SW480 (cell line): ENCODE results near the gene XXYLT1.

ENCODE experiments used
- DNase-seq: peaks from one replicate; pipeline ENCODE4 v3.0.0-alpha.2; 2016; ENCODE audit warnings: low spot score

The XXYLT1 gene

GRCh38 chr3:195077611-195078540 lies 193.1 kb downstream of the XXYLT1 start:
- DNase-seq: no peak

- no peak for DNase-seq
Observed at GRCh38 chr3:195076981-195077610, 193.9 kb downstream of the XXYLT1 start.

GRCh38 chr3:195075941-195076875 lies 194.8 kb downstream of the XXYLT1 start:
- no peak for DNase-seq

GRCh38 chr3:195075199-195075940 lies 195.6 kb downstream of the XXYLT1 start:
- no peak for DNase-seq

GRCh38 chr3:195073866-195074860 lies 196.8 kb downstream of the XXYLT1 start:
- no peak for DNase-seq

GRCh38 chr3:195072916-195073564 lies 197.9 kb downstream of the XXYLT1 start:
- DNase-seq: no peak

GRCh38 chr3:195071916-195072820 lies 198.8 kb downstream of the XXYLT1 start:
- no peak for DNase-seq

GRCh38 chr3:195071011-195071728 lies 199.8 kb downstream of the XXYLT1 start:
- DNase-seq: no peak

GRCh38 chr3:195070336-195070735 lies 200.6 kb downstream of the XXYLT1 start:
- DNase-seq: no peak

- no peak for DNase-seq
Observed at GRCh38 chr3:195069501-195070251, 201.3 kb downstream of the XXYLT1 start.

- no peak for DNase-seq
Observed at GRCh38 chr3:195068084-195069080, 202.6 kb downstream of the XXYLT1 start.

GRCh38 chr3:195066441-195066841 lies 204.5 kb downstream of the XXYLT1 start:
- no peak for DNase-seq

GRCh38 chr3:195065864-195066185 lies 205.1 kb downstream of the XXYLT1 start:
- no peak for DNase-seq

GRCh38 chr3:195065142-195065863 lies 205.7 kb downstream of the XXYLT1 start:
- no peak for DNase-seq

GRCh38 chr3:195064300-195064931 lies 206.5 kb downstream of the XXYLT1 start:
- DNase-seq: no peak
